GM18519 (cell line): ENCODE data around the gene SAMD1.
"Not testable (repeated sequence)": the region's sequence is repeated elsewhere in the genome, so short reads cannot be mapped to it uniquely, and the experiment has no call there.

ENCODE experiments used
- ATAC-seq: cut with Tn5 transposase; IDR thresholded peaks from one replicate; pipeline ENCODE4 v1.9.1; 2021; ENCODE audit warnings: mild to moderate bottlenecking, moderate library complexity; ENCODE audit not compliant: unreplicated experiment, low FRiP score

The SAMD1 gene

DNA sequence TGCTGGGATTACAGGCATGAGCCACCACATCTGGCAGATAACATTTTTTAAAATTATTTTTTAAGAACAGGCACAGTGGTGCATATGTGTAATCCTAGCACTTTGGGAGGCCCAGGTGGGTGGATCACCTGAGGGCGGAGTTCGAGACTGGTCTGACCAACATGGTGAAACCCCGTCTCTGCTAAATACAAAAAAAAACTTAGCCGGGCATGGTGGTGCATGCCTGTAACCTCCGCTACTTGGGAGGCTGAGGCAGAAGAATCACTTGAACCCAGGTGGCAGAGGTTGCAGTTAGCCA is 28.0 kb downstream of the SAMD1 start:
- no peak for ATAC-seq

DNA sequence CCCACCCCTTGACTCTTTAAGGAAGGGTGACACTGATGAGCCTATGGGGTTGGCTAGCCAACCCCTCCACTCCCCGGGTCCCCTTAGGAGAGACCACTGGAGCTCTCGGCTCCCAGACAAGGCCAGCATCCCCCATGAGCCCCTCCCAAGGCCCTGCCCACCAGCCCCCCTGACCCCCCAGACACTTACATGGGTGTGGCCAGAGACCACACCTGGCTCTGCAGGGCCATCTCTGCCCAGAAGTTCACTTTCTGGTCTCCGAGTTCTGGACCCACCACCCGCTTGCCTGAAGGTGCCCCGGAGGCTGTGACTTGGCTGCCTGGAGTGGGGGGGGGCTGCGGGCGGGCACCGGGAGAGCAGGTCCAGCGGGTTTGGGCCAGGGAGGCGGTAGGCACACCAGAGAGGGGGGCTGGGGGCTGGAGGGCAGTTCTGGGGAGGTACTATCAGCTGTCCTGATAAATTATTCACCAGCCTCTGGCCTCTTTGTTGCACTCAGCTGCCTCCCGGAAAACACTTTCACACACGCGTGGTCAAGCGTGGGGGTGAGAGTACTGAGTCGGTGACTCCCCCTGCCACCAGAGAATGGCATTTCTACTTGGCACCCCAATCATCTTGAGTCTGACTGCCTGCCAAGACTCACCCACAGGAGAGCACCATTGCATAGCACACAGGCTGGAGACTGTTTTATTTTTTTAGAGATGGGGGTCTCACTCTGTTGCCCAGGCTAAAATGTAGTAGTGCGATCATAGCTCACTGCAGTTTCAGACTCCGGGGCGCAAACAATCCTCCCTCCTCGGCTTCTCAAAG is 28.6 kb downstream of the SAMD1 start, which contains the start of gene PALM3:
PALM3 (minus strand) TSS at position 326 of the 807 bp plus-strand sequence; CDS start at position 230, 96 bp downstream.
- no peak for ATAC-seq

DNA sequence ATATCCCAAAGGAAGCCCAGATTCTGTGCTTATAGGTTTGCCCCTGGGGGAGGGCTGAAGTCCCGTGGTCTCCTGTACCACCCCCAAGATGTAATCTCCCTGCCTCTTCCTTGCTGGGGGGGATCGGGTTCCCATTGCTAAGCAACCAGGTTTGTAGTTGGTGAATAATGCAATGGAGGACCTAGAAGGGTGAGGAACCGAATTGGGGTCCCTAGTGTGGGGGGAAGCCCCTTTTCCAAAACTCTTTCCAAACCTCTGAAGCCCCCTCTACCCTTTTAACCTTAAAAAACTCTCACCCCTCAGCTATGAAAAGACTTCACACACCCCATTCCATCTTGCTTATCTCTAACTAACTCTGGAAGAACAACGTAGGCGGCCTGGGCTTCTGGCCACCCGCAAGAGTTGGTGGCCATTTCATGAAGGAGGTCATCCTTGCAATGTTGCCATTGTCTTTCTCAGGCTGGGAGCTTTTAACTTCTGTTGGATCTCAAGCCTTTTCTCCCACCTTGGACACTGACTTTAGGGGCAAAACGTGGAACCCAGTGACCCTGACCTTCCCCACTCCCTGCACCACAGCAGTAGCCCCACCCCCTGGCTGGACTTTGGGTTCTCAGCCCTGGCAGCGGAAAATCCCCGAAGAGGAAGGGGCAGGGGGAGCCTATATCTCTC is 29.3 kb downstream of the SAMD1 start:
- no peak for ATAC-seq

DNA sequence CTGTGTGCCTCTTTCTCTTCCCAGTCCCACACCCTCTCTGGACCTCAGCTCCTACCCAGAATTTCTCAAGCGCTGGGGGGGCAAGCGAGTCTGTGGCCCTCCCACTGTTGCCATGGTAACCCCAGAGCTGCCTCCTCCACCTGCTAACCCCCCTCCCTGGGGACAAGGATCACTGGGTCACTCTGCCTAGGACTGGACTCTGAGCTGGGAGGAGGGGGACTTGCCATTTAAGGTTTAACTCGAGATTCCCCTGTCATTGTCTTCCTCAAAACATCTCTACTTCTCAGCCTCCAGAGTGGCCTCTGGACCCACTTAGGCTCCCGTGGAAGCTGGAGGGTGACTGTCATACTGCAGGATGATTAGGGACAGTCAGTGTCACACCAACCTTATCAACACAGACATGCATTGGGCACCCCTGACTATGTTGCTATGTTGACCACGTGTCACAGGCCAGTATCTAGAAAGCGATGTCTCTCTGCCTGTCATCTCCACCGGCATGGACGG is 30.8 kb downstream of the SAMD1 start:
- ATAC-seq, result no peak

DNA sequence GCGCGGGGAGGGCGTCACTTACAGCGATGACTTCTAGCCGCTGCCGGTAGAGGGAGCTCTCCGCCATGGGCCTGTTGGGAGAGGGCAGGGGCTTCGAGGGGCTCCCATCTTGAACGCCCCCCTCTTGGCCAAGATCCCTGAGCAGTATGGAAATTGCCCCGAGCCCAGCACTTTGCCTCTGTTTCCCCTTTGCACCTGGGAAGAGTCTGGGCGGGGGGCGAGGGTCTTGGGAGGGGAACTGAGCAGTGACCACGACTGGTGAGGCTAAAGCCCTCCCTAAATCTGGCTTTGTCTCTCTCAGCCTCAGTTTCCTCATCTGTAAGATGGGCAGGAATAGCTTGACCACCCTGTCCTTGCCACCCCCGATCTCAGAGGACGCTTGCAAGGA is 31.5 kb downstream of the SAMD1 start:
- no peak for ATAC-seq

DNA sequence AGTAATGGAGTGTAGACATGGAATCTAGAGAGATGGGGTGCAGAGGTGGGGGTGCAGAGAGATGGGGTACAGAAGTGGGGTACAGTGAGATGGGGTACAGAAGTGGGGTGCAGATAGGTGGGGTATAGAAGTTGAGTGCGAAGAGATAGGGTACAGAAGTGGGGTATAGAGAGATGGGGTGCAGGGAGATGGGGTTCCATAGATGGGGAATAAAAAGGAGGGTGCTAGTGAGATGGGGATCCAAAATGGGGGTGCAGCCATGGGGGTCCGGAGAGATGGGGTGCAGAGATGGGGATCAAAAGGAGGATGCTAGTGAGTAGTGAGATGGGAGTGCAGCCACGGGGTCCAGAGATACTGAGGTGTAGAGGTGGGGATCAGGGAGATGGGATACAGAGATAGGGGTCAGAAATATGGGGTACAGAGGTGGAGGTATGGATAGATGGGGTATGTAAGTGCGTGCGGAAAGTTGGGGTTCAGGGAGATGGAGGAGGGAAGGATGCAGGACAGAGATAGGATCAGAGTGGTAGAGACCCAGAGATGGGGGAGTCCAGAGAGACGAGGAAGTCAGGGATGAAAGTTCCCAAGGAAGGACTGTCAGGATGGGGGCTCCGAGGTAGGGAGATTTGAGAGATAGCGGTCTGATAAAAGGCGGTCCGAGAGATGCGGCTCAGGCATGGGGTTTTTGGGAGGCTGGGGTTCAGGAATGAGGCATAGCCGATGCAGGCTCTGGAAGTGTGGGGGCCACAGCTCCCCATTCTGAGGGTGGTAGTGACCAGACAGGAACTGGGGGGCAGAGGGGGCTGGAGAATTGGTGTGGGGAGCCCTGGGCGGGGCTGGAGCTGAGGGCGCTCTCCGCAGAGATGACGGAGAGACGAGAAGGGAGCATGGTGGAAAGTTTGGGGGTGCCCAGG is 32.1 kb downstream of the SAMD1 start:
- ATAC-seq, result no peak

DNA sequence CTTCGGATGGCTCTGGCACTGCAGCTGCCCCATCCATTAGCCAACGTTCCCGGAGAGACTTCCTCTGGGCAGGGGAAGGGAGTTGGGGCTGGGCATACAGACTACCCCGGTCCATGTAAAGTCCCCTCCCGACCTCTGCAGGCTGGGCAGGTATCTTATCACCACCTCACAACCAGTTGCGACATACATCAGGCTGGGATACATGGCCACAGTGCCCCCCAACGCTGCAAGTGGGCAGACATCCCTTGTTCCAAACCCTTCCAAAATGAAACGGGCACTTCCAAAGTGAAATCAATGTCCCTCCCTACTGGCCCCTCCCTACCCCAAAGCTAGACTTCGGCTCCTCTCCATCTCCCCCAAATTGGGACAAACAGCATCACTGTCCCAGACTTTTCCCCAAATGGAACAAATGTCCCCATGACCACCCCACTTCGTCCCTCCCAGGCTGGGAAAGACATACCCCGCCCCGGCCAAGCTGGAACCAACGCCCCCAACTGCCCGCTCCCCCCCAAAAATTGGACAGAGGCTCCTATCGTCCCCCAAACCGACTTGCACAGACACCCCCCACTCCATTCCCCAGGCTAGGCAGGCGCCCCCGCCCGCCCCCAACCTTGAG is 33.7 kb downstream of the SAMD1 start:
- no peak for ATAC-seq

DNA sequence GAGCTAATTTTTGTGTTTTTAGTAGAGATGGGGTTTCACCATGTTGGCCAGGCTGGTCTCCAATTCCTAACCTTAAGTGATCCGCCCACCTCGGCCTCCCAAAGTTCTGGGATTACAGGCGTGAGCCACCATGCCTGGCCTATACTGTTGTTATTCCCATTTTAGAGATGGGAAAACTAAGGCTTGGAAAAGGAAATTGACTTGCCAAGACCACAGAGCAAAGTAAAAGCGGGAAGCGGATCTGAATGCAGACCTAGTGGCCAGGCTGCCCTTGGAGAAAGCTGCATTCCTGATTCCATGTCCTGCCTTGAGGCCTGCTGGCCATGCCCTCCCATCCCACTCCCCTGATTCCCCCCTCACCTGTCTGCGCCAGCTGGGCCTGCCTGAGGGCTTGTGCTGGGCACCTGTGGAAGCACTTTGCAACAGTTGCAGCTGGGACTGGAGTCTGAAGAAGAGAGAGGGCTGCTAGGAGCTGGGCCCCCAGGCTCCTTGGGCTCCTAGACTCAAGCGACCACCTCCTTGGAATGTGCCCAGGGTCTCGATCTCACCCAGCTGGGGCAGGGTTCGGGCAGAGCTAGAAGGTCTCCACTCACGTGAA is 34.4 kb downstream of the SAMD1 start:
- ATAC-seq, result no peak

DNA sequence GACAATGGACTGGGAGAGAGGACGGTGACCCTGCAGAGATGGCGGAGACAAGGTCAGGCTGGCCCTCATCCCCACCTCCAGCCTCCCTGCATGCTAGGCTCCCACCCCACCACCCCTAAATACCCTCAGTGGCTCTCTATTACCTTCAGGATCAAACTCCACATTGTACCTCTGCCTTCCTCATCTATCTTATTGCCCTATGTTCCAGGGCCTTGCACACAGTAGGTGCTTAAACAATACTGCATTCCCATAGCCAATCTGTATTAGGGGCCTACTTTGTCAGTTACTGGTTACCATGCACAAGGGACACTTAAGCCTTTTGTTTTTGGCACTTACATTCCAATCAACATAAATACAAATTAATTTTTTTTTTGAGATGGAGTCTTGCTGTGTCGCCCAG is 35.2 kb downstream of the SAMD1 start:
- no peak for ATAC-seq

DNA sequence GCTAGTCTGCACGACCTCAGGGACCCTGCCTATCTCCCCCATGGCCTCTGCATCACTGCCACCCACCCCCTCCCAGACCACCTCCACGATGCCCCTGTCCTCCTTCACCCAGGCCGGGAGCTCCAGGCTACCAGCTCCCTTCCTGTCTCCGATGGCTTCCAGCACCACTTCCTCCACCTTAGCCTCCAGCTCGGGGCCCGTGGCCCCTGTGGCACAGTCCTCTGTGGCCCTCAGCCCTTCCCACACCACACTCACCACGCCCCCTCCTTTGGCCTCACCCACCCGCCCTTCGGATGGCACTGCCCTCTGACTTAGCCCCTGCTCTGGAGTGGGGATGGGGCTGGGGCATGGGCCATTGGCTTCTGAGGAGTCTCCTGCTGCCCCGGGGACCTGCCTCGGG is 35.8 kb downstream of the SAMD1 start:
- ATAC-seq, result no peak

DNA sequence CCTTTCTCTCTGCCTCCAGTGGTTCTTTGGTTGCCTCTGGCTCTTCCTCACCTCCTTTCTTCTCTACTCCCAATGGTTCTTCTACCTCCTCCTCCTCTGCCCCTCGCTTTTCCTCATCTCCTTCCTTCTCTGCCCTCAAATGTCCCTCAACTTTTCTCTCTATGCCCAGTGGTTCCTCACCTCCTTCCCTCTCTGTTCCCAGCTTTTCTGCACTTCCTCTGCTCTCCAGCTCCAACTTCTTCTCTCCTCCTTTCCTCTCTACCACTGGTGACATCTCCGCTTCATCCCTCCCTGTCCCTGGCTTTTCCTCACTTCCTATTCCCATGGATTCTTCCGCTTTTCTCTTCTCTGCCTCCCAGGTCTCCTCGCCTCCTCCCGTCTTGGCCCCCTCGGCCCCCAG is 36.5 kb downstream of the SAMD1 start:
- no peak for ATAC-seq

DNA sequence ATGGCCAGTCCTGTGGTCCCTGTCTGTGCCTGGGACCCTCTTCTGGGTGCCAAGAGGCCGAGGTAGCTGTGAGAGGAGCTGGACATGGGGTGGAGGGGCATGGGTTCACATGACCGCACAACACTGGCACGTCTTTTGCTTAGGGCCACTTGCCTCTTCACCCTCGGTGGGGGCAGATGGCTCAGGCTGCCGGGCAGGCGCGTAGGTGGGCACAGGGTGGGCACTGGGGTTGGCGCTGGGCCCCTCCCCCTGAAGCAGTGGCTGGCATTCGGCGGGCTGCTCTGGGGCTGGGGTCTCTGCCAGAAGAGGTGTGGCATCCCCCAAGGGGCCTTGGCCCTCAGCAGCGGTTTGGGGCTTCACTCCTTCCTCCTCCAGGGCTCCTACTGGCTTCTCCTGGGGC is 37.1 kb downstream of the SAMD1 start:
- ATAC-seq, result no peak

DNA sequence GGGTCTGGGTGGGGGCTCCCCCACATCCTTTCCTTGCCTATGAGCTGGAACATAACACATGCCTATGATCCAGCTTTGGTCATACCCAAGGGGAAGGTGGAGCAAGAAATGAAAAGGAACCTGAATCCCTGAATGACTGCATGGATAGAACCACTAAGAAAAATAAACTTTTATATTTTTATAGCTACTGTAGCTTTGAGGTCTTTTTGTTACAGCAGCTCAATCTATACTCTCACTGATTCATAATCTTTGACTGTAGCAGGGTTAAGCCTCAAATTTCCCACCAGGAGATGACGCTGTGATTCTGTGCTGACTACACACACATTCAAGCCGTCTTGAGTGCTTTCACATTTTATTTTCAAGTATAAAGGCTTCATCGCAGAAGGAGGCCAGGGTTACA is 37.5 kb downstream of the SAMD1 start:
- no peak for ATAC-seq

DNA sequence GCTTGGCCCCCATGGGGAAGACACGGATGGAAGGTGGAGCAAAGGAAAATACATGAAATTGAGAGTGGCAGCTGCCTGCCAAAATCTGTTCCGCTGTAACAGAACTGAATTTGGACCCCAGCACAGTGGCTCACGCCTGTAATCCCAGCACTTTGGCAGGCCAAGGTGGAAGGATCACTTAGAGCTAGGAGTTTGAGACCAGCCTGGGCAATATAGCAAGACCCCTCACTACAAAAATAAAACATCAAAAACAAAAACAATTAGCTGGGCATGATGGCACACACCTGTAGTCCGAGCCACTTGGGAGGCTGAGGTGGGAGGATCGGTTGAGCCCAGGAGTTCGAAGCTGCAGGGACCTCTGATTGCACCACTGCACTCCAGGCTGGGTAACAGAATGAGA is 38.1 kb downstream of the SAMD1 start:
- ATAC-seq, result no peak

DNA sequence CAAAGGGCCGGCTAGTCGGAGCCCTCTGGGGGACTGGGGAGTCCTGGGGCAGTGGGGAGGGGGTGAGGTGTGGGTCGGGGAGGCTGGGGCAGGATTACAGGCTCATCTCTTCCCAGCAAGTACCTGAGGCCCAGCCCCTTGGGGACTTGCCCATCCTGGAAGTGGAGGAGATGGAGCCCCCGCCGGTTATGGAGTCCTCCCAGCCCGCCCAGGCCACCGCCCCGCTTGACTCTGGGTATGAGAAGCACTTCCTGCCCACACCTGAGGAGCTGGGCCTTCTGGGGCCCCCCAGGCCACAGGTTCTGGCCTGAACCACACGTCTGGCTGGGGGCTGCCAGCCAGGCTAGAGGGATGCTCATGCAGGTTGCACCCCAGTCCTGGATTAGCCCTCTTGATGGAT is 38.6 kb downstream of the SAMD1 start:
- no peak for ATAC-seq

DNA sequence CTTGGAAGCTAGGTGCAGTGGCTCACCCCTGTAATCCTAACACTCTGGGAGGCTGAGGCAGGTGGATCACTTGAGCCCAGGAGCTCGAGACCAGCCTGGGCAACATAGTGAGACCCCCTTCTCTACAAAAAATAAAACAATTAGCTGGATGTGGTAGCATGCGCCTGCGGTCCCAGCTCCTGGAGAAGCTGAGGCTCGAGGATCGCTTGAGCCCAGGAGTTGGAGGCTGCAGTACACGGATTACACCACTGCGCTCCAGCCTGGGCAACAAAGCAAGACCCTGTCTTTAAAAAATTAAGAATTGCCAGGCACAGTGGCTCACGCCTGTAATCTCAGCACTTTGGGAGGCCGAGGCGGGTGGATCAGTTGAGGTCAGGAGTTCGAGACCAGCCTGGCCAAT is 39.6 kb downstream of the SAMD1 start:
- not testable (repeated sequence) for ATAC-seq

DNA sequence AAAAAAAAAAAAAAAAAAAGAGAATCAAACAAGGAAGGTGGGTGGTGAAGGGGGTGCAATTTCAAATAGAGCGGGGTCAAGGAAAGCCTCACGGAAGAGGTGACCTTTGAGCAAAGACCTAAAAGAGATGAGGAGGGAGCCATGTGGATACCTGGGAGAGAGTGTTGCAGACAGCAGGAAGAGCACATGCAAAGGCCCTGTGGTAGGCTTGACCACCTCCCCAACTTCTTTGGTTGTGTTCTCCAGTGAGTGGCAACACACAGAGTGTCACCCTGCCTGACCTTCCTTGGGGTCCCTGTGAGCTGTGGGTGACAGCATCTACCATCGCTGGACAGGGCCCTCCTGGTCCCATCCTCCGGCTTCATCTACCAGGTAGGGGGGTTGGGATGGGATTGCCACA is 40.0 kb downstream of the SAMD1 start:
- ATAC-seq, result no peak

DNA sequence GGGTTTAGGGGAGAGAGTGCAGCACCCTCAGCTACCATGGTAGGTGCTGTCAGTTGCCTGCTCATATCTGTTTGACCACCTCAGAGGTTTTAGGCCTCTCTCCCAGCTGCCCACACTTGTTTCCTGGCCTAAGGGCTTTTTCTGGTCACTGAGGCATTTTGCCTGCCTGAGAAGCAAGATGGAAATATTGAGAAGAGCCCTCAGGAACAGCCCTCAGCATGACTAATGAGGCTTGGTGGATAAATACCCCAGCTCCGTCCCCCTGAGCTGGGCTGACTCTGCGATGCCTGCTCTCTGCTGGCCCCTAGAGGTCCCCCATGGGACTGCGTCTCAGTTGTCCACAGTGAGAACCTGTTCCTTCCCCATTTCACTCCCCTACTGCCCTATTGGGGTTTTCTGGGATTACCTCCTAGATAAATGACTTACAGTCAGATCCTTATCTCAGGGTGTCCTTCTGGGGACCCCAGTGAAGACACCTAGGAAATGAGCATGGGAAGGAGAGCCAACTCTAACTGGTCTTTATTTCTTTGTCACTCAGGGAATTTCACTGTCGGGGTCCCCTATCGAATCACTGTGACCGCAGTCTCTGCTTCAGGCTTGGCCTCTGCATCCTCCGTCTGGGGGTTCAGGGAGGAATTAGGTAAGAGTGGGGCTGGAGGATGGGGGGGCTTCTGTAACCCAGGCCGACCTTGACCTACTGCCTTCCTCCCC is 42.0 kb downstream of the SAMD1 start:
- no peak for ATAC-seq

DNA sequence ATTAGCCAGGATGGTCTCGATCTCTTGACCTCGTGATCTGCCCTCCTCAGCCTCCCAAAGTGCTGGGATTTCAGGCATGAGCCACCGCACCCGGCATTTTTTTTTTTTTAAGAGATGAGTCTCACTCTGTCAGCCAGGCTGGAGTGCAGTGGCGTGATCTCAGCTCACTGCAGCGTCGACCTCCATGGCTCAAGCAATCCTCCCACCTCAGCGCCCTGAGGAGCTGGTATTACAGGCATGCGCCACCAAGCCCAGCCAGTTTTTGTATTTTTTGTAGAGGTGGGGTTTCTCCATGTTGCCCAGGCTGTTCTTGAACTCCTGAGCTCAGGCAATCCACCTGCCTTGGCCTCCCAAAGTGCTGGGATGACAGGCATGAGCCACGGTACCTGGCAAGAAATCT is 42.7 kb downstream of the SAMD1 start:
- ATAC-seq, result not testable (repeated sequence)
